CD8-positive, alpha-beta memory T cell (primary cell): Measurements from ENCODE around the gene DDAH2. TPM values are rescaled to one million over a fixed set of nuclear protein-coding genes. Genes with fewer than 3 reads are reported as not detected.

Experiments used
- CTCF ChIA-PET: fragments of 350-600 bp; sonication (Branson Sonifier 250); formaldehyde crosslinking; loops from one replicate; lab custom pipeline; 2021; ENCODE audit warnings: antibody characterized with exemption; lab: Charles Lee
- POLR2A ChIA-PET: fragments of 350-600 bp; sonication (Branson Sonifier 250); formaldehyde crosslinking; loops from one replicate; lab custom pipeline; 2021; ENCODE audit warnings: antibody characterized with exemption; lab: Charles Lee
- DNase-seq, 5 donors: peaks; one replicate each; pipeline versions ENCODE4 v3.0.0 to v3.0.0-alpha.2; 2020 to 2022; ENCODE audit warnings: mixed read lengths in 1 of 5
- H3K27ac ChIP-seq: one replicate; pipeline ENCODE4 v1.7.0; 2013; ENCODE audit warnings: low read depth, mild to moderate bottlenecking, low read length, moderate library complexity
- H3K27me3 ChIP-seq: 2 replicates; pipeline ENCODE4 v1.7.0; 2013; ENCODE audit warnings: low read length, mild to moderate bottlenecking; ENCODE audit not compliant: insufficient read depth, poor library complexity, severe bottlenecking
- H3K36me3 ChIP-seq: 2 replicates; pipeline ENCODE4 v1.7.0; 2013; ENCODE audit warnings: mild to moderate bottlenecking, low read length, moderate library complexity; ENCODE audit not compliant: insufficient read depth
- H3K4me1 ChIP-seq: 2 replicates; pipeline ENCODE4 v1.7.0; 2013; ENCODE audit warnings: mild to moderate bottlenecking, low read length, moderate library complexity; ENCODE audit not compliant: insufficient read depth
- H3K4me3 ChIP-seq: 2 replicates; pipeline ENCODE4 v1.7.0; 2013; ENCODE audit warnings: mild to moderate bottlenecking, low read length
- H3K9me3 ChIP-seq: 2 replicates; pipeline ENCODE4 v1.7.0; 2013; ENCODE audit warnings: mild to moderate bottlenecking, low read length
- H3K27ac Mint-ChIP-seq, 8 donors: one replicate each; pipeline ENCODE4 v1.8.0; 2020 to 2021; ENCODE audit warnings: mixed read lengths in 8 of 8, mild to moderate bottlenecking in 6 of 8, inconsistent platforms in 3 of 8, moderate library complexity in 3 of 8
- H3K27me3 Mint-ChIP-seq, 2 donors: one replicate each; pipeline ENCODE4 v1.8.0; 2020 to 2021; ENCODE audit warnings: mixed read lengths in 2 of 2, mild to moderate bottlenecking in 1 of 2, moderate library complexity in 1 of 2
- H3K36me3 Mint-ChIP-seq, 3 donors: one replicate each; pipeline ENCODE4 v1.8.0; 2020 to 2021; ENCODE audit warnings: mixed read lengths in 3 of 3, inconsistent platforms in 1 of 3, mild to moderate bottlenecking in 1 of 3
- H3K4me1 Mint-ChIP-seq, 3 donors: one replicate each; pipeline ENCODE4 v1.8.0; 2020 to 2021; ENCODE audit warnings: mixed read lengths in 3 of 3, inconsistent platforms in 1 of 3, mild to moderate bottlenecking in 1 of 3
- H3K4me3 Mint-ChIP-seq, 7 donors: one replicate each; pipeline ENCODE4 v1.8.0; 2020 to 2021; ENCODE audit warnings: mixed read lengths in 7 of 7, mild to moderate bottlenecking in 6 of 7, moderate library complexity in 4 of 7, inconsistent platforms in 2 of 7
- H3K9me3 Mint-ChIP-seq, 5 donors: one replicate each; pipeline ENCODE4 v1.8.0; 2020 to 2022; ENCODE audit warnings: mixed read lengths in 5 of 5, mild to moderate bottlenecking in 3 of 5, moderate library complexity in 2 of 5, inconsistent platforms in 1 of 5
- polyA plus RNA-seq: library from polyadenylated mRNA; unstranded; fragments of 300-500 nt; fragmentation: Illumina TruSeq; gene quantifications from one replicate; pipeline ENCODE4 v1.2.3, GENCODE V29; 2021
- total RNA-seq, 2 experiments: library from RNA; stranded (reverse); gene quantifications; one replicate each; pipeline ENCODE4 v1.2.3, GENCODE V29; 2021

Gene DDAH2
- total and polyA plus RNA-seq, 3 experiments from 2014 or later: 4.1 to 26.3 (median 4.9) TPM

GRCh38 chr6:31736021-31736767 is 7.1 kb upstream of the DDAH2 start, which contains the start of gene CLIC1:
TSS of gene CLIC1 (minus strand) at chr6:31736530. CDS start at chr6:31736300, 230 bp downstream.
- no peaks in the 10 kb centered on the region for H3K27me3 Mint-ChIP-seq
- peak within 1 kb of the TSS; percentile 98 for H3K27ac ChIP-seq
- peaks cover 59 to 85% (median 64%) of the 10 kb centered on the region in 3 donors for H3K4me1 Mint-ChIP-seq
- POLR2A ChIA-PET: interaction anchor here (0.5 to 1.8 kb wide), 5 partner anchors 33 to 115 kb away, joined by 3 to 6 read pairs (median 5); partner anchors contain the start of genes ABHD16A and LSM2
- H3K36me3 ChIP-seq: peaks cover 23% of the 10 kb centered on the region
- peak within 1 kb of the TSS; percentile 93 to 99 (median 98) for H3K4me3 Mint-ChIP-seq
- H3K36me3 Mint-ChIP-seq: peaks cover 0 to 53% (median 4%) of the 10 kb centered on the region in 3 donors
- peak within 1 kb of the TSS; percentile 97 for H3K4me3 ChIP-seq
- H3K9me3 Mint-ChIP-seq: no peaks in the 10 kb centered on the region
- peaks cover 57% of the 10 kb centered on the region for H3K4me1 ChIP-seq
- H3K27me3 ChIP-seq: no peaks in the 10 kb centered on the region
- DNase-seq: peak; percentile 43 to 78 (median 63)
- CTCF ChIA-PET: interaction anchor here (0.8 to 9.6 kb wide), 5 partner anchors 35 to 95 kb away, joined by 3 to 71 read pairs (median 11); no protein-coding TSS in a partner anchor
- peak within 1 kb of the TSS; percentile 91 to 98 (median 96) for H3K27ac Mint-ChIP-seq
- H3K9me3 ChIP-seq: no peaks in the 10 kb centered on the region

GRCh38 chr6:31734821-31735406 is 5.8 kb upstream of the DDAH2 start:
- Mint-ChIP-seq H3K4me1 (peaks cover 58 to 83% (median 59%) of the 10 kb centered on the region in 3 donors), H3K27me3 (no peaks in the 10 kb centered on the region), H3K9me3 (no peaks in the 10 kb centered on the region), H3K36me3 (peaks cover 0 to 61% (median 7%) of the 10 kb centered on the region in 3 donors), H3K27ac (peak overlapping the region; percentile 91 to 98 (median 96)), H3K4me3 (peak overlapping the region; percentile 93 to 99 (median 98))
- Histone ChIP-seq H3K9me3 (no peaks in the 10 kb centered on the region), H3K27me3 (no peaks in the 10 kb centered on the region), H3K27ac (peak overlapping the region; percentile 98), H3K4me3 (peak overlapping the region; percentile 97), H3K36me3 (peaks cover 23% of the 10 kb centered on the region), H3K4me1 (peaks cover 56% of the 10 kb centered on the region)
- CTCF ChIA-PET: interaction anchor here (0.6 to 9.6 kb wide), 7 partner anchors 36 to 96 kb away, joined by 3 to 71 read pairs (median 4); partner anchors contain the start of genes HSPA1A, HSPA1B, HSPA1L and LSM2
- POLR2A ChIA-PET: interaction anchor here (0.6 to 1.1 kb wide), 6 partner anchors 10 to 194 kb away, joined by 3 to 6 read pairs (median 4); partner anchors contain the start of gene HSPA1B
- DNase-seq: peak in 4 of 5 donors; percentile 30 to 81 (median 50)

- Histone ChIP-seq H3K4me3 (peak overlapping the region; percentile 97), H3K27ac (peak overlapping the region; percentile 98), H3K27me3 (no peaks in the 10 kb centered on the region), H3K4me1 (peaks cover 54% of the 10 kb centered on the region), H3K36me3 (peaks cover 23% of the 10 kb centered on the region), H3K9me3 (no peaks in the 10 kb centered on the region)
- POLR2A ChIA-PET: interaction anchor here (1.0 to 1.1 kb wide), 2 partner anchors 9 to 93 kb away, joined by 3 to 6 read pairs; partner anchors contain the start of gene HSPA1B
- H3K4me3 Mint-ChIP-seq: peak overlapping the region; percentile 93 to 99 (median 98)
- peaks cover 0 to 63% (median 7%) of the 10 kb centered on the region in 3 donors for H3K36me3 Mint-ChIP-seq
- peak overlapping the region; percentile 91 to 98 (median 96) for H3K27ac Mint-ChIP-seq
- CTCF ChIA-PET: interaction anchor here (0.6 to 9.6 kb wide), 5 partner anchors 36 to 97 kb away, joined by 3 to 71 read pairs (median 6); partner anchors contain the start of genes HSPA1A, HSPA1B and HSPA1L
- H3K9me3 Mint-ChIP-seq: no peaks in the 10 kb centered on the region
- peak in 1 of 5 donors; percentile 48 for DNase-seq
- H3K4me1 Mint-ChIP-seq: peaks cover 54 to 81% (median 55%) of the 10 kb centered on the region in 3 donors
- no peaks in the 10 kb centered on the region for H3K27me3 Mint-ChIP-seq
Observed at GRCh38 chr6:31734247-31734820, 5.2 kb upstream of the DDAH2 start.

- ChIA-PET CTCF (interaction anchor here (1.3 to 9.6 kb wide), 4 partner anchors 36 to 97 kb away, joined by 3 to 71 read pairs (median 6); partner anchors contain the start of gene HSPA1B), POLR2A (no interaction called here)
- Mint-ChIP-seq H3K9me3 (no peaks in the 10 kb centered on the region), H3K4me3 (peak overlapping the region; percentile 93 to 99 (median 98)), H3K27me3 (no peaks in the 10 kb centered on the region), H3K36me3 (peaks cover 0 to 65% (median 7%) of the 10 kb centered on the region in 3 donors), H3K4me1 (peaks cover 53 to 81% (median 54%) of the 10 kb centered on the region in 3 donors), H3K27ac (peak overlapping the region; percentile 54 to 98 (median 96))
- DNase-seq: no peak
- H3K27me3 ChIP-seq: no peaks in the 10 kb centered on the region
- H3K27ac ChIP-seq: peak overlapping the region; percentile 98
- H3K4me3 ChIP-seq: peak overlapping the region; percentile 97
- H3K9me3 ChIP-seq: no peaks in the 10 kb centered on the region
- H3K4me1 ChIP-seq: peaks cover 55% of the 10 kb centered on the region
- H3K36me3 ChIP-seq: peaks cover 23% of the 10 kb centered on the region
Observed at GRCh38 chr6:31733734-31734133, 4.6 kb upstream of the DDAH2 start.

GRCh38 chr6:31732029-31732428 is 2.9 kb upstream of the DDAH2 start:
- DNase-seq: no peak
- Histone ChIP-seq H3K4me1 (peaks cover 53% of the 10 kb centered on the region), H3K27me3 (no peaks in the 10 kb centered on the region), H3K36me3 (peaks cover 28% of the 10 kb centered on the region), H3K4me3 (no peak overlapping the region), H3K27ac (no peak overlapping the region), H3K9me3 (no peaks in the 10 kb centered on the region)
- H3K9me3 Mint-ChIP-seq: no peaks in the 10 kb centered on the region
- peak overlapping the region in 4 of 7 donors; percentile 8 to 89 (median 42) for H3K4me3 Mint-ChIP-seq
- H3K27me3 Mint-ChIP-seq: no peaks in the 10 kb centered on the region
- ChIA-PET POLR2A (no interaction called here), CTCF (interaction anchor here (0.9 to 9.6 kb wide), 3 partner anchors 38 to 99 kb away, joined by 3 to 71 read pairs (median 6); partner anchors contain the start of gene LSM2)
- peaks cover 0 to 69% (median 7%) of the 10 kb centered on the region in 3 donors for H3K36me3 Mint-ChIP-seq
- H3K4me1 Mint-ChIP-seq: peaks cover 45 to 72% (median 45%) of the 10 kb centered on the region in 3 donors
- H3K27ac Mint-ChIP-seq: peak overlapping the region in 7 of 8 donors; percentile 14 to 91 (median 70)

- no peaks in the 10 kb centered on the region for H3K27me3 Mint-ChIP-seq
- Histone ChIP-seq H3K36me3 (peaks cover 28% of the 10 kb centered on the region), H3K4me1 (peaks cover 52% of the 10 kb centered on the region), H3K27ac (peak overlapping the region; percentile 64), H3K27me3 (no peaks in the 10 kb centered on the region), H3K9me3 (no peaks in the 10 kb centered on the region), H3K4me3 (no peak overlapping the region)
- H3K9me3 Mint-ChIP-seq: no peaks in the 10 kb centered on the region
- ChIA-PET POLR2A (interaction anchor here (0.7 to 2.1 kb wide), 11 partner anchors 9 to 183 kb away, joined by 3 to 9 read pairs (median 4); partner anchors contain the start of genes HSPA1B, LSM2, MSH5 and NFKBIL1), CTCF (interaction anchor here (1.0 to 9.6 kb wide), 20 partner anchors 8 to 167 kb away, joined by 3 to 71 read pairs (median 6); partner anchors contain the start of genes EHMT2, GPANK1, HSPA1A and HSPA1B)
- H3K4me1 Mint-ChIP-seq: peaks cover 35 to 59% (median 44%) of the 10 kb centered on the region in 3 donors
- H3K27ac Mint-ChIP-seq: peak overlapping the region; percentile 80 to 96 (median 92)
- DNase-seq: no peak
- H3K4me3 Mint-ChIP-seq: peak overlapping the region; percentile 89 to 99 (median 95)
- peaks cover 0 to 68% (median 9%) of the 10 kb centered on the region in 3 donors for H3K36me3 Mint-ChIP-seq
Observed at GRCh38 chr6:31730631-31731086, 1.6 kb upstream of the DDAH2 start.
